Nephron progenitor cell (in vitro differentiated cells): Measurements from ENCODE around the gene MCCC1.

ENCODE experiments used
- DNase-seq: peaks from one replicate; pipeline ENCODE4 v3.0.0; 2021
- H3K27ac Mint-ChIP-seq: 2 replicates; pipeline ENCODE4 v1.8.0; 2021; ENCODE audit warnings: mild to moderate bottlenecking, moderate library complexity, mixed read lengths
- H3K27me3 Mint-ChIP-seq: 2 replicates; pipeline ENCODE4 v1.8.0; 2021; ENCODE audit warnings: mild to moderate bottlenecking, low read depth, mixed read lengths; ENCODE audit not compliant: poor library complexity
- H3K36me3 Mint-ChIP-seq: 2 replicates; pipeline ENCODE4 v1.8.0; 2021; ENCODE audit warnings: low read depth, mixed read lengths
- H3K4me1 Mint-ChIP-seq: 2 replicates; pipeline ENCODE4 v1.8.0; 2021; ENCODE audit warnings: mixed read lengths
- H3K4me3 Mint-ChIP-seq: 2 replicates; pipeline ENCODE4 v1.8.0; 2021; ENCODE audit warnings: mild to moderate bottlenecking, moderate library complexity, mixed read lengths
- H3K9me3 Mint-ChIP-seq: 2 replicates; pipeline ENCODE4 v1.8.0; 2021; ENCODE audit warnings: mild to moderate bottlenecking, moderate library complexity, mixed read lengths
- CTCF ChIP-seq: fragments of 200-600 bp; sonication (generic); IDR thresholded peaks from 2 replicates; pipeline ENCODE4 v1.5.0; 2021; ENCODE audit warnings: antibody characterized with exemption

MCCC1 gene

GRCh38 chr3:183046883-183047282 lies 52.4 kb downstream of the MCCC1 start:
- Mint-ChIP-seq H3K36me3 (peaks cover 83% of the 10 kb centered on the region), H3K27me3 (no peaks in the 10 kb centered on the region), H3K4me3 (no peak overlapping the region), H3K9me3 (peaks cover 19% of the 10 kb centered on the region), H3K27ac (peak overlapping the region; percentile 55), H3K4me1 (peaks cover 6% of the 10 kb centered on the region)
- TF ChIP-seq CTCF, result no peak
- no peak for DNase-seq

- H3K27ac Mint-ChIP-seq, result no peak overlapping the region
- TF ChIP-seq CTCF, result no peak
- peaks cover 76% of the 10 kb centered on the region for H3K36me3 Mint-ChIP-seq
- no peaks in the 10 kb centered on the region for H3K27me3 Mint-ChIP-seq
- DNase-seq, result no peak
- H3K4me3 Mint-ChIP-seq, result no peak overlapping the region
- H3K4me1 Mint-ChIP-seq, result peaks cover 6% of the 10 kb centered on the region
- H3K9me3 Mint-ChIP-seq, result peaks cover 1% of the 10 kb centered on the region
Measured at GRCh38 chr3:183044547-183045229, 54.6 kb downstream of the MCCC1 start.

GRCh38 chr3:183038757-183039156 lies 60.5 kb downstream of the MCCC1 start:
- TF ChIP-seq CTCF, result no peak
- no peaks in the 10 kb centered on the region for H3K9me3 Mint-ChIP-seq
- H3K36me3 Mint-ChIP-seq, result peaks cover 75% of the 10 kb centered on the region
- peak overlapping the region; percentile 80 for H3K27ac Mint-ChIP-seq
- no peak overlapping the region for H3K4me3 Mint-ChIP-seq
- H3K4me1 Mint-ChIP-seq, result no peaks in the 10 kb centered on the region
- DNase-seq, result no peak
- H3K27me3 Mint-ChIP-seq, result no peaks in the 10 kb centered on the region

- no peaks in the 10 kb centered on the region for H3K4me1 Mint-ChIP-seq
- no peak overlapping the region for H3K27ac Mint-ChIP-seq
- H3K4me3 Mint-ChIP-seq, result no peak overlapping the region
- no peak for DNase-seq
- TF ChIP-seq CTCF, result no peak
- H3K27me3 Mint-ChIP-seq, result no peaks in the 10 kb centered on the region
- peaks cover 75% of the 10 kb centered on the region for H3K36me3 Mint-ChIP-seq
- no peaks in the 10 kb centered on the region for H3K9me3 Mint-ChIP-seq
Measured at GRCh38 chr3:183038221-183038620, 61.1 kb downstream of the MCCC1 start.

GRCh38 chr3:183033746-183034145 lies 65.5 kb downstream of the MCCC1 start:
- H3K4me1 Mint-ChIP-seq, result no peaks in the 10 kb centered on the region
- no peak overlapping the region for H3K4me3 Mint-ChIP-seq
- peaks cover 82% of the 10 kb centered on the region for H3K36me3 Mint-ChIP-seq
- no peak overlapping the region for H3K27ac Mint-ChIP-seq
- TF ChIP-seq CTCF, result no peak
- peaks cover 2% of the 10 kb centered on the region for H3K27me3 Mint-ChIP-seq
- no peak for DNase-seq
- peaks cover 15% of the 10 kb centered on the region for H3K9me3 Mint-ChIP-seq

- H3K27ac Mint-ChIP-seq, result no peak overlapping the region
- no peaks in the 10 kb centered on the region for H3K4me1 Mint-ChIP-seq
- H3K9me3 Mint-ChIP-seq, result peaks cover 22% of the 10 kb centered on the region
- TF ChIP-seq CTCF, result no peak
- H3K4me3 Mint-ChIP-seq, result no peak overlapping the region
- peaks cover 2% of the 10 kb centered on the region for H3K27me3 Mint-ChIP-seq
- peaks cover 82% of the 10 kb centered on the region for H3K36me3 Mint-ChIP-seq
- no peak for DNase-seq
Measured at GRCh38 chr3:183032880-183033555, 66.3 kb downstream of the MCCC1 start.
